ENCODE measurements around the gene TIAM1. TPM values are rescaled to one million over a fixed set of nuclear protein-coding genes. Genes with fewer than 3 reads are reported as not detected.

Gene TIAM1
- total and polyA plus RNA-seq, 2 donors from 2014 or later: 4.6 to 30.0 TPM

GRCh38 chr21:31088474-31088751 lies 255.6 kb downstream of the TIAM1 start:
- Histone ChIP-seq H3K9ac (ENCODE audit: low read length in 3 of 3) (no peak overlapping the region), H3K4me3 (ENCODE audit: low read length in 3 of 3) (no peak overlapping the region), H3K4me1 (ENCODE audit: control insufficient read depth in 2 of 3, insufficient read depth in 2 of 3, low read depth in 1 of 3, low read length in 3 of 3) (no peaks in the 10 kb centered on the region), H3K36me3 (ENCODE audit: control insufficient read depth in 2 of 3, insufficient read depth in 3 of 3, low read length in 3 of 3) (no peaks in the 10 kb centered on the region), H3K9me3 (ENCODE audit: control insufficient read depth in 2 of 3, insufficient read depth in 1 of 3, low read length in 3 of 3) (no peaks in the 10 kb centered on the region), H3K27ac (ENCODE audit: low read depth in 2 of 2, low read length in 2 of 2) (no peak overlapping the region), H3K27me3 (ENCODE audit: control insufficient read depth, insufficient read depth, low read length) (no peaks in the 10 kb centered on the region)
- intact Hi-C loops (cut with DNase I): loop anchor here (10.0 kb wide), 1 partner anchor 744 kb away; the partner anchor contains the start of gene KRTAP23-1
- no peak for FAIRE-seq
- DNase-seq: no peak
- no peak for TF ChIP-seq CTCF (IDR thresholded peaks at IDR 0.05; ENCODE audit: borderline replicate concordance, extremely low read depth, insufficient read depth)

GRCh38 chr21:31087639-31088473 lies 256.2 kb downstream of the TIAM1 start:
- Histone ChIP-seq H3K36me3 (ENCODE audit: control insufficient read depth in 2 of 3, insufficient read depth in 3 of 3, low read length in 3 of 3) (no peaks in the 10 kb centered on the region), H3K9ac (ENCODE audit: low read length in 3 of 3) (no peak overlapping the region), H3K9me3 (ENCODE audit: control insufficient read depth in 2 of 3, insufficient read depth in 1 of 3, low read length in 3 of 3) (no peaks in the 10 kb centered on the region), H3K4me1 (ENCODE audit: control insufficient read depth in 2 of 3, insufficient read depth in 2 of 3, low read depth in 1 of 3, low read length in 3 of 3) (no peaks in the 10 kb centered on the region), H3K27me3 (ENCODE audit: control insufficient read depth, insufficient read depth, low read length) (no peaks in the 10 kb centered on the region), H3K27ac (ENCODE audit: low read depth in 2 of 2, low read length in 2 of 2) (no peak overlapping the region), H3K4me3 (ENCODE audit: low read length in 3 of 3) (no peak overlapping the region)
- intact Hi-C loops (cut with DNase I): loop anchor here (10.0 kb wide), 1 partner anchor 743 kb away; the partner anchor contains the start of gene KRTAP23-1
- no peak for FAIRE-seq
- DNase-seq: no peak
- TF ChIP-seq CTCF (IDR thresholded peaks at IDR 0.05; ENCODE audit: borderline replicate concordance, extremely low read depth, insufficient read depth): no peak

GRCh38 chr21:31084689-31085088 lies 259.4 kb downstream of the TIAM1 start:
- FAIRE-seq (no peak), DNase-seq (no peak)
- intact Hi-C loops (cut with DNase I): loop anchor here (10.0 kb wide), 1 partner anchor 740 kb away; the partner anchor contains the start of gene KRTAP23-1
- H3K27me3 ChIP-seq (ENCODE audit: control insufficient read depth, insufficient read depth, low read length): no peaks in the 10 kb centered on the region
- H3K4me1 ChIP-seq (ENCODE audit: control insufficient read depth in 2 of 3, insufficient read depth in 2 of 3, low read depth in 1 of 3, low read length in 3 of 3): no peaks in the 10 kb centered on the region
- no peak overlapping the region for H3K4me3 ChIP-seq (ENCODE audit: low read length in 3 of 3)
- no peaks in the 10 kb centered on the region for H3K9me3 ChIP-seq (ENCODE audit: control insufficient read depth in 2 of 3, insufficient read depth in 1 of 3, low read length in 3 of 3)
- TF ChIP-seq CTCF (IDR thresholded peaks at IDR 0.05; ENCODE audit: borderline replicate concordance, extremely low read depth, insufficient read depth): no peak
- H3K27ac ChIP-seq (ENCODE audit: low read depth in 2 of 2, low read length in 2 of 2): no peak overlapping the region
- no peaks in the 10 kb centered on the region for H3K36me3 ChIP-seq (ENCODE audit: control insufficient read depth in 2 of 3, insufficient read depth in 3 of 3, low read length in 3 of 3)
- H3K9ac ChIP-seq (ENCODE audit: low read length in 3 of 3): no peak overlapping the region

All from kidney (tissue), 14 donors.